ENCODE data around the gene TBC1D9B. TPM values are rescaled to one million over a fixed set of nuclear protein-coding genes. Genes with fewer than 3 reads are reported as not detected.

Gene TBC1D9B
- total and polyA plus RNA-seq, 2 of the 13 experiments (the other 11 are each of a cell fraction or from before 2014, with no cell fraction given) = 35.0 to 50.0 TPM

- TF ChIP-seq ZNF572 (CRISPR knock-in tag; IDR thresholded peaks at IDR 0.05) (no peak), TRIM24 (CRISPR knock-in tag; IDR thresholded peaks at IDR 0.05) (no peak), ZNF576 (CRISPR knock-in tag; IDR thresholded peaks at IDR 0.05) (no peak), ZFP37 (CRISPR knock-in tag; IDR thresholded peaks at IDR 0.05; ENCODE audit: borderline replicate concordance) (no peak), NFYC (CRISPR knock-in tag; IDR thresholded peaks at IDR 0.05) (no peak)
Measured at GRCh38 chr5:179858241-179858585, 49.5 kb downstream of the TBC1D9B start (continued).

- H3K9ac ChIP-seq (ENCODE audit: insufficient read depth, low read depth, low read length) = no peak overlapping the region
- in situ Hi-C loops (cut with HindIII; ENCODE audit: extremely low pct_ligation_motif_present, low pct_unique_long_range_greater_than_20kb) (no loop called here), intact Hi-C loops (cut with micrococcal nuclease; ENCODE audit: unreplicated experiment) (no loop called here)
- no peaks in the 10 kb centered on the region for H3K27me3 ChIP-seq (ENCODE audit: control insufficient read depth in 1 of 2, insufficient read depth in 2 of 2, low read length in 2 of 2)
- ChIA-PET CTCF (ENCODE audit: low intra/inter-chr PET ratio, low total read pairs) (no interaction called here), POLR2A (interaction anchor here (0.6 kb wide), 1 partner anchor 201 kb away, joined by 3 read pairs; no protein-coding TSS in a partner anchor)
- peaks cover 34% of the 10 kb centered on the region for H3K4me1 ChIP-seq (ENCODE audit: insufficient read depth, low read length)
- no peak overlapping the region for H3K4me3 ChIP-seq (replicated peaks in 1 of 3; ENCODE audit: insufficient read depth in 1 of 3, low read depth in 2 of 3, low read length in 3 of 3)
- WGBS (ENCODE audit: low lambda C conversion rate) = 93% methylated on average over 8 of the region's 8 CpGs
- H3K9me3 ChIP-seq (ENCODE audit: low read length) = no peaks in the 10 kb centered on the region
- DNase-seq (ENCODE audit: low spot score) (no peak), FAIRE-seq (no peak), ATAC-seq (no peak)
- no TSS peak for BruUV-seq (replicated peaks)
- no peak overlapping the region for H2AFZ ChIP-seq (ENCODE audit: low read length)
- TF ChIP-seq ZFP62 (CRISPR knock-in tag; IDR thresholded peaks at IDR 0.05) (no peak), NFRKB (IDR thresholded peaks at IDR 0.05) (no peak), MED8 (CRISPR knock-in tag; IDR thresholded peaks at IDR 0.05; ENCODE audit: insufficient replicate concordance) (no peak), THAP9 (CRISPR knock-in tag; IDR thresholded peaks at IDR 0.05; ENCODE audit: borderline replicate concordance) (no peak)
- no peak overlapping the region for H3K27ac ChIP-seq (ENCODE audit: extremely low read length, insufficient read depth, low read length)
- no peaks in the 10 kb centered on the region for H4K20me1 ChIP-seq (ENCODE audit: insufficient read depth, low read length)
- no peak overlapping the region for H3K4me2 ChIP-seq (ENCODE audit: low read depth, low read length)
- H3K36me3 ChIP-seq (replicated peaks in 1 of 2; ENCODE audit: control insufficient read depth in 1 of 2, insufficient read depth in 2 of 2, low read length in 2 of 2) = peaks cover 7 to 19% of the 10 kb centered on the region in 2 experiments; a peak in 4 of 5 replicates
- H3K79me2 ChIP-seq (ENCODE audit: insufficient read depth, low read length) = peaks cover 23% of the 10 kb centered on the region
Measured at GRCh38 chr5:179854356-179854755, 53.3 kb downstream of the TBC1D9B start.

All from HepG2 (cell line).